GM12872 (cell line): ENCODE results near the gene KRTAP2-3.

Source experiments
- CTCF ChIP-seq: IDR thresholded peaks from 3 replicates; pipeline ENCODE4 v1.5.1; 2011; ENCODE audit warnings: low read depth, mild to moderate bottlenecking, low read length, moderate library complexity; ENCODE audit not compliant: insufficient read depth

The KRTAP2-3 gene

GRCh38 chr17:41010441-41010840 is 49.5 kb downstream of the KRTAP2-3 start:
- no peak for TF ChIP-seq CTCF

GRCh38 chr17:41009936-41010335 is 50.0 kb downstream of the KRTAP2-3 start:
- no peak for TF ChIP-seq CTCF

GRCh38 chr17:41009301-41009760 is 50.6 kb downstream of the KRTAP2-3 start:
- TF ChIP-seq CTCF = no peak
